HG02852 (cell line): ENCODE results near the gene MORN5.

Source experiments
- ATAC-seq: cut with Tn5 transposase; IDR thresholded peaks from one replicate; pipeline ENCODE4 v1.9.1; 2021; ENCODE audit warnings: mild to moderate bottlenecking, moderate library complexity; ENCODE audit not compliant: unreplicated experiment

MORN5 gene

GRCh38 chr9:122188369-122188768 is 28.7 kb downstream of the MORN5 start:
- no peak for ATAC-seq

- ATAC-seq, result no peak
Measured at GRCh38 chr9:122190597-122191381, 31.1 kb downstream of the MORN5 start.

GRCh38 chr9:122191584-122191983 is 31.9 kb downstream of the MORN5 start:
- ATAC-seq, result no peak

GRCh38 chr9:122192261-122192875 is 32.7 kb downstream of the MORN5 start:
- ATAC-seq, result no peak

- ATAC-seq, result no peak
Measured at GRCh38 chr9:122192914-122193525, 33.3 kb downstream of the MORN5 start.

GRCh38 chr9:122193651-122194050 is 33.9 kb downstream of the MORN5 start:
- ATAC-seq, result no peak

- ATAC-seq, result no peak
Measured at GRCh38 chr9:122195875-122196274, 36.2 kb downstream of the MORN5 start.

- ATAC-seq, result no peak
Measured at GRCh38 chr9:122197426-122197825, 37.7 kb downstream of the MORN5 start.

GRCh38 chr9:122197882-122198281 is 38.2 kb downstream of the MORN5 start:
- ATAC-seq, result no peak

- no peak for ATAC-seq
Measured at GRCh38 chr9:122200960-122201595, 41.4 kb downstream of the MORN5 start.

- ATAC-seq, result no peak
Measured at GRCh38 chr9:122201641-122202040, 41.9 kb downstream of the MORN5 start.

GRCh38 chr9:122202111-122202510 is 42.4 kb downstream of the MORN5 start:
- no peak for ATAC-seq

- ATAC-seq, result no peak
Measured at GRCh38 chr9:122204055-122204454, 44.3 kb downstream of the MORN5 start.

GRCh38 chr9:122204491-122204890 is 44.8 kb downstream of the MORN5 start:
- ATAC-seq, result no peak

- ATAC-seq, result no peak
Measured at GRCh38 chr9:122205176-122205575, 45.5 kb downstream of the MORN5 start.

- ATAC-seq, result no peak
Measured at GRCh38 chr9:122206118-122207046, 46.7 kb downstream of the MORN5 start.

GRCh38 chr9:122207096-122207495 is 47.4 kb downstream of the MORN5 start:
- ATAC-seq, result no peak

GRCh38 chr9:122209451-122209850 is 49.7 kb downstream of the MORN5 start:
- ATAC-seq, result no peak

GRCh38 chr9:122212473-122213004 is 52.8 kb downstream of the MORN5 start:
- ATAC-seq, result no peak

- ATAC-seq, result no peak
Measured at GRCh38 chr9:122213102-122213588, 53.4 kb downstream of the MORN5 start.
